HPDE6-E6E7 (cell line): ENCODE measurements around the gene HOXD4.

Experiments
- DNase-seq: peaks from one replicate; pipeline ENCODE4 v3.0.0; 2011; ENCODE audit warnings: missing footprints; ENCODE audit errors: extremely low spot score

Gene HOXD4

DNA sequence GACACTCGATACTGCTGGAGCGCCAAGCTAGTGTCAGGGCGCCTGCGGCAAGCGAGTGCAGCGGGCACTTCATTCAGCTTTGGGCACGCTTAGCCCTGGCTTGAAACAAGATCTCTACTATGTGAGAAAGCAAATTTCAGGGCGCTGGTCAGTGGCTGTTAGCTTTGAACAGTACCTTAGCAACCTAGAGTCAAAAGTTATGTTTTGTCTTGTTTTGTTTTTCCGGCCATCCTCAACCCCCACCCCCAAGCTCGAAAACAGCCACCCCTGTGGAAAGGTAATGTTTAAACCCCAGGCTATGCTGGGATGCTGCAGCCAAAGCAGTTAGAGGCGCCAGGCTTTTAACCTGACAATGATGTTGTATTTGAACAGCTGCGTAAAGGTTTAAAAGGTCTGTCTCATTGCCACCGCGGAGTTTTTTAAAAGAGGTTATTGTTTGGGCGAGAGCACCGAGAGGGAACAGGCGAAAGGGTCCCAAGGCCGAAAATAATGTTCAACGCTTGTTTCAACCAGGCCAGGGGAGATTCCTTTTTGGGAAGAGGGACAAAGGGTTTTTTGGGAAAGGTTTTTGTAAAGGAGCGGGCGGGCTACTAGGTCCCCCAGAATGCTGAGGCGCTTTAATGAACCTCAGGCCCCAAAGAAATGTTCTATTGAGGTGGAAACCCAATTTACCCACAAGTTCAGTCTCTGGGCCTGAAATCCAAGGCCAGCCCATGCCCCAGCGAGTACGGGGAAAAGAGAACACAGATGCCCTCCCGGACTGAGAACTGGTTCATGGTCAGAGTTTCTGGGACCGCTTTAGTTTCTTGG lies 37.0 kb upstream of the HOXD4 start:
- DNase-seq, result no peak

DNA sequence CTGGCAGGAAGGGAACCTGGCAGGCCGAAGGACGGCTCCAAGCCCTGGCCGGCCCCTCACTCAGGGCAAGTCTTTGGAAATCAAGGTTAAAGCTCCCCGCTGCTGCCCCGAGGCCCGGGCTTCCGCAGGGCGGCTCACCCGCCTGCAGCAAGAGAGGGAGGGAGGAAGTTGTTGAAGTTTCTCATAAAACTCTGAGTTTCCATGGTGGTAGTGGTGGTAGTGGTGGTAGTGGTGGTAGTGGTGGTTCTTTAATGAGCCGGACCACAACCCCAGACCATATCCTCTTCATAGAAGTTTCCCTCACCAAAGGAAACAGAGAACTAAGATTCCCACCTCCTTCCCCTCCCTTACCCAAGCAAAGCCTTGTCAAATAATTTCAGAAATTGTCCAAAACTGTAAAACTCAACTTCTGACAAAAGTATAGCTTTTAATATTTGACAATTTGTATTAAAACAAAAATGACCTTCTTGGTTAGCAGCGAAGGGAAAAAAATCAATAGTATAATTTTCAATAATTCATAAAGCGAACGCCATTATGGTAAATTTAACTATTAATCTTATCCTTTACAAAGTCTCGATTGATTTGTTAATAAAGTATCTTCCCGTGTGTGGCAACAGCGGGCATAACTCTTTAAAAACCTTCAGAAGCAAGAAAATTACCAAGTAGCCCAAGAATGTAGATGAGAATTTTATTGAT lies 36.3 kb upstream of the HOXD4 start:
- no peak for DNase-seq

GRCh38 chr2:176115883-176116813 lies 35.2 kb upstream of the HOXD4 start, which contains the start of gene HOXD10:
Gene HOXD10, plus strand, starts transcription at chr2:176116778. Its CDS starts 56 bp downstream, at chr2:176116834.
- DNase-seq, result no peak

- no peak for DNase-seq
Measured at GRCh38 chr2:176117162-176117822, 34.1 kb upstream of the HOXD4 start.

- DNase-seq, result no peak
Measured at GRCh38 chr2:176117823-176118371, 33.5 kb upstream of the HOXD4 start.

DNA sequence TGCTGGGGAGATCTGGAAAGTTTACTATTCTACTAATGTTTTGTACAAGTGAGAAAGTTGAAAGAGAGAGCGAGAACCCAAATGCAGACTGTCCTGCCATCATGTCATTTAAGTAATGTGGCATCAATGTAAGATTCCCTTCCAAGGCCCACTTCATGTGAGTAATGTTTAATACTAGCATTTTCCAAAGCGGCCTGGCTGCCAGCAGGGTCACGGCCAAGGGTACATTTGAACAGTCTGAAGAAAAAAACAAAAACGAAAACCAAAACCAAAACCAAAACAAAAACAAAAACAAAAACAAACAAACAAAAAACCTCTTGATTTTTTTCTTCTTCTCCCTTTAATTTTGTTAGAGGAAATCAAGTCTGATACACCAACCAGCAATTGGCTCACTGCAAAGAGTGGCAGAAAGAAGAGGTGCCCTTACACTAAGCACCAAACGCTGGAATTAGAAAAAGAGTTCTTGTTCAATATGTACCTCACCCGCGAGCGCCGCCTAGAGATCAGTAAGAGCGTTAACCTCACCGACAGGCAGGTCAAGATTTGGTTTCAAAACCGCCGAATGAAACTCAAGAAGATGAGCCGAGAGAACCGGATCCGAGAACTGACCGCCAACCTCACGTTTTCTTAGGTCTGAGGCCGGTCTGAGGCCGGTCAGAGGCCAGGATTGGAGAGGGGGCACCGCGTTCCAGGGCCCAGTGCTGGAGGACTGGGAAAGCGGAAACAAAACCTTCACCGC lies 32.6 kb upstream of the HOXD4 start:
- no peak for DNase-seq

GRCh38 chr2:176120364-176121189 lies 30.8 kb upstream of the HOXD4 start:
- no peak for DNase-seq

GRCh38 chr2:176121190-176122051 lies 29.9 kb upstream of the HOXD4 start:
- no peak for DNase-seq

GRCh38 chr2:176122052-176122682 lies 29.2 kb upstream of the HOXD4 start:
- DNase-seq, result no peak

DNA sequence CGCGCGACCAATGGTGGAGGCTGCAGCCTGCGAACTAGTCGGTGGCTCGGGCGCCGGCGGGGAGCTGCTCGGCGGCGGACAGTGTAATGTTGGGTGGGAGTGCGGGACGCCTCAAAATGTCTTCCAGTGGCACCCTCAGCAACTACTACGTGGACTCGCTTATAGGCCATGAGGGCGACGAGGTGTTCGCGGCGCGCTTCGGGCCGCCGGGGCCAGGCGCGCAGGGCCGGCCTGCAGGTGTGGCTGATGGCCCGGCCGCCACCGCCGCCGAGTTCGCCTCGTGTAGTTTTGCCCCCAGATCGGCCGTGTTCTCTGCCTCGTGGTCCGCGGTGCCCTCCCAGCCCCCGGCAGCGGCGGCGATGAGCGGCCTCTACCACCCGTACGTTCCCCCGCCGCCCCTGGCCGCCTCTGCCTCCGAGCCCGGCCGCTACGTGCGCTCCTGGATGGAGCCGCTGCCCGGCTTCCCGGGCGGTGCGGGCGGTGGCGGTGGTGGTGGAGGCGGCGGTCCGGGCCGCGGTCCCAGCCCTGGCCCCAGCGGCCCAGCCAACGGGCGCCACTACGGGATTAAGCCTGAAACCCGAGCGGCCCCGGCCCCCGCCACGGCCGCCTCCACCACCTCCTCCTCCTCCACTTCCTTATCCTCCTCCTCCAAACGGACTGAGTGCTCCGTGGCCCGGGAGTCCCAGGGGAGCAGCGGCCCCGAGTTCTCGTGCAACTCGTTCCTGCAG lies 28.5 kb upstream of the HOXD4 start, which contains the start of gene HOXD9:
HOXD9 (plus strand) TSS at position 37 of the 728 bp plus-strand sequence; CDS start at position 87, 50 bp downstream.
- DNase-seq, result no peak

GRCh38 chr2:176123411-176124109 lies 27.8 kb upstream of the HOXD4 start:
- no peak for DNase-seq

DNA sequence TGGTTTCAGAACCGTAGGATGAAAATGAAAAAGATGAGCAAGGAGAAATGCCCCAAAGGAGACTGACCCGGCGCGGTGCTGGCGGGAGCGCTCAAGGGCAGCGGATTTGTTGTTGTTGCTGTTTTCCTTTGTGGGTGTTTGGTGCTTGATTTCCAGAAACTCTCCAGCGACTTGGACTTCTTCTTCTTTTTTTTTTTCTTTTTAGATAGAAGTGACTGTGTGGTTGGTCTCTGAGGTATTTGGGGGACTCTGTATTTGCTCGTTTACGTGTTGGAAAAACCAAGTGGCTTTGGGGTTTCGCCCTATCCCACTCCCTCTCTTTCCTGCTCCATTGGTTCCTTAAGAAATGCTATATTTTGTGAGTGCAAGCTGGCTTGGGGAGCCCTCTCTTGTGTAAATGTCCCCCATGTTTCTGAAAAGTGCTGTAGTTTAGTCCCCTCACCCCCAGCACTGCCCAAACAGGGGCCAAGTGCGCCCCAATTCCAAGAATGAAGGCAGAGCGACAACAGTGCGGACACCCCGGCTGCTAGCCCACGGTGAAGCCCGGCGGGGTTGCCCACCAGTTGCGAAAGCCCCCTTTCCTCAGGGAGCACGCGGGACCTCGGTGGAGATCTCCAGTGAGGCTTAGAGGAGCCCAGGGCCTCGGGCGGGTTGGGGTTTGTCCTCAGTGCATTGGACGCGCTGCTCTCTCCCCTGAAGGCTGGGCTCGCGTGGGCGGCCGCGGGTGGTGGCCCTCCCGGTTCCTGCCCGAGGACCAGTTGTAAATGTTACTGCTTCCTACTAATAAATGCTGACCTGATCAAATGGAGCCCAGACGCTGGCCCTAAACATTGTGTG lies 27.0 kb upstream of the HOXD4 start:
- DNase-seq, result no peak

GRCh38 chr2:176124947-176125771 lies 26.2 kb upstream of the HOXD4 start:
- no peak for DNase-seq

- no peak for DNase-seq
Measured at GRCh38 chr2:176125772-176126054, 25.6 kb upstream of the HOXD4 start.
